Osteoblast (primary cell): ENCODE measurements around the gene NISCH. TPM values are rescaled to one million over a fixed set of nuclear protein-coding genes. Genes with fewer than 3 reads are reported as not detected.

Experiments used
- DNase-seq: peaks from one replicate; pipeline ENCODE4 v3.0.0; 2011; ENCODE audit warnings: low spot score, mixed read lengths; ENCODE audit not compliant: insufficient read length; ENCODE audit errors: missing footprints
- H2AFZ ChIP-seq: 2 replicates; pipeline ENCODE4 v1.6.0; 2011; ENCODE audit warnings: mild to moderate bottlenecking, low read length
- H3K27ac ChIP-seq: 2 replicates; pipeline ENCODE4 v1.5.1; 2011; ENCODE audit warnings: mild to moderate bottlenecking, low read depth, low read length, moderate library complexity
- H3K27me3 ChIP-seq: 2 replicates; pipeline ENCODE4 v1.6.0; 2012; ENCODE audit warnings: mild to moderate bottlenecking, control low read depth, inconsistent platforms, low read length, moderate library complexity; ENCODE audit not compliant: insufficient read depth
- H3K36me3 ChIP-seq: 2 replicates; pipeline ENCODE4 v1.5.1; 2011; ENCODE audit warnings: mild to moderate bottlenecking, low read length, control low read depth, moderate library complexity; ENCODE audit not compliant: insufficient read depth
- H3K4me1 ChIP-seq: 2 replicates; pipeline ENCODE4 v1.5.1; 2011; ENCODE audit warnings: mild to moderate bottlenecking, low read length, control low read depth, moderate library complexity; ENCODE audit not compliant: insufficient read depth
- H3K4me2 ChIP-seq: 2 replicates; pipeline ENCODE4 v1.6.0; 2011; ENCODE audit warnings: mild to moderate bottlenecking, low read length; ENCODE audit not compliant: insufficient read depth
- H3K4me3 ChIP-seq: fragments of 200-600 bp; sonication (generic); 3 replicates; pipeline ENCODE4 v1.5.1; 2012; ENCODE audit warnings: mild to moderate bottlenecking, low read length, inconsistent platforms; ENCODE audit not compliant: insufficient read depth
- H3K79me2 ChIP-seq: 2 replicates; pipeline ENCODE4 v1.6.0; 2012; ENCODE audit warnings: mild to moderate bottlenecking, low read length, control low read depth, inconsistent platforms; ENCODE audit not compliant: insufficient read depth
- H3K9me3 ChIP-seq: 2 replicates; pipeline ENCODE4 v1.5.1; 2011; ENCODE audit warnings: low read depth, low read length, control low read depth
- H4K20me1 ChIP-seq: 2 replicates; pipeline ENCODE4 v1.6.0; 2012; ENCODE audit warnings: mild to moderate bottlenecking, low read length, control low read depth; ENCODE audit not compliant: insufficient read depth
- CTCF ChIP-seq: IDR thresholded peaks from 2 replicates; pipeline ENCODE4 v1.5.1; 2011; ENCODE audit warnings: mild to moderate bottlenecking, low read depth, low read length, moderate library complexity; ENCODE audit errors: extremely low read depth
- total RNA-seq: library from RNA; depleted of rRNA; stranded (reverse); fragments of >200 nt; gene quantifications from 2 replicates; pipeline ENCODE4 v1.2.3, GENCODE V29; 2012

NISCH gene
- total RNA-seq, 1 donor, result 83.2 TPM

DNA sequence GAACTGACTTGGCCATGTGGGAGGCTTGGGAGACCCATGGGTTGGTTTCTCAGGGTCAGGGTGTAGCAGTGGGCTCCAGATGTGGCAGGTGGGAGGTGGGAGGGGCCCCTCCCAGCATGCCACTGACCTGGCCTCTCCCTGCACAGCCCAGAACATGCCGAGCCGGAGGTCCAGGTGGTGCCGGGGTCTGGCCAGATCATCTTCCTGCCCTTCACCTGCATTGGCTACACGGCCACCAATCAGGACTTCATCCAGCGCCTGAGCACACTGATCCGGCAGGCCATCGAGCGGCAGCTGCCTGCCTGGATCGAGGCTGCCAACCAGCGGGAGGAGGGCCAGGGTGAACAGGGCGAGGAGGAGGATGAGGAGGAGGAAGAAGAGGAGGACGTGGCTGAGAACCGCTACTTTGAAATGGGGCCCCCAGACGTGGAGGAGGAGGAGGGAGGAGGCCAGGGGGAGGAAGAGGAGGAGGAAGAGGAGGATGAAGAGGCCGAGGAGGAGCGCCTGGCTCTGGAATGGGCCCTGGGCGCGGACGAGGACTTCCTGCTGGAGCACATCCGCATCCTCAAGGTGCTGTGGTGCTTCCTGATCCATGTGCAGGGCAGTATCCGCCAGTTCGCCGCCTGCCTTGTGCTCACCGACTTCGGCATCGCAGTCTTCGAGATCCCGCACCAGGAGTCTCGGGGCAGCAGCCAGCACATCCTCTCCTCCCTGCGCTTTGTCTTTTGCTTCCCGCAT, 31.8 kb downstream of the NISCH start:
- Histone ChIP-seq H4K20me1 (peaks cover 13% of the 10 kb centered on the region), H3K27ac (no peak overlapping the region), H2AFZ (no peak overlapping the region), H3K4me3 (no peak overlapping the region), H3K36me3 (peaks cover 58% of the 10 kb centered on the region), H3K79me2 (no peaks in the 10 kb centered on the region), H3K9me3 (no peaks in the 10 kb centered on the region), H3K27me3 (no peaks in the 10 kb centered on the region), H3K4me2 (no peak overlapping the region), H3K4me1 (no peaks in the 10 kb centered on the region)
- peak; percentile 49 for DNase-seq
- no peak for TF ChIP-seq CTCF

DNA sequence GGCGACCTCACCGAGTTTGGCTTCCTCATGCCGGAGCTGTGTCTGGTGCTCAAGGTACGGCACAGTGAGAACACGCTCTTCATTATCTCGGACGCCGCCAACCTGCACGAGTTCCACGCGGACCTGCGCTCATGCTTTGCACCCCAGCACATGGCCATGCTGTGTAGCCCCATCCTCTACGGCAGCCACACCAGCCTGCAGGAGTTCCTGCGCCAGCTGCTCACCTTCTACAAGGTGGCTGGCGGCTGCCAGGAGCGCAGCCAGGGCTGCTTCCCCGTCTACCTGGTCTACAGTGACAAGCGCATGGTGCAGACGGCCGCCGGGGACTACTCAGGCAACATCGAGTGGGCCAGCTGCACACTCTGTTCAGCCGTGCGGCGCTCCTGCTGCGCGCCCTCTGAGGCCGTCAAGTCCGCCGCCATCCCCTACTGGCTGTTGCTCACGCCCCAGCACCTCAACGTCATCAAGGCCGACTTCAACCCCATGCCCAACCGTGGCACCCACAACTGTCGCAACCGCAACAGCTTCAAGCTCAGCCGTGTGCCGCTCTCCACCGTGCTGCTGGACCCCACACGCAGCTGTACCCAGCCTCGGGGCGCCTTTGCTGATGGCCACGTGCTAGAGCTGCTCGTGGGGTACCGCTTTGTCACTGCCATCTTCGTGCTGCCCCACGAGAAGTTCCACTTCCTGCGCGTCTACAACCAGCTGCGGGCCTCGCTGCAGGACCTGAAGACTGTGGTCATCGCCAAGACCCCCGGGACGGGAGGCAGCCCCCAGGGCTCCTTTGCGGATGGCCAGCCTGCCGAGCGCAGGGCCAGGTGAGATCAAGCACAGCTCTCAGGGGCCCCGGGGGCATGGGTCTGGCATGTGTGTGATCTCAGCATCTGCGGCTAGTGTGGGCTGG, 32.6 kb downstream of the NISCH start:
- H3K27me3 ChIP-seq, result no peaks in the 10 kb centered on the region
- H3K27ac ChIP-seq, result no peak overlapping the region
- H3K4me3 ChIP-seq, result no peak overlapping the region
- no peaks in the 10 kb centered on the region for H3K4me1 ChIP-seq
- no peaks in the 10 kb centered on the region for H3K9me3 ChIP-seq
- peaks cover 18% of the 10 kb centered on the region for H4K20me1 ChIP-seq
- H3K4me2 ChIP-seq, result no peak overlapping the region
- peak; percentile 58 for DNase-seq
- no peak for TF ChIP-seq CTCF
- H3K36me3 ChIP-seq, result peaks cover 62% of the 10 kb centered on the region
- H3K79me2 ChIP-seq, result no peaks in the 10 kb centered on the region
- H2AFZ ChIP-seq, result no peak overlapping the region

GRCh38 chr3:52488746-52489145, 33.3 kb downstream of the NISCH start:
- Histone ChIP-seq H2AFZ (no peak overlapping the region), H3K4me1 (no peaks in the 10 kb centered on the region), H3K27ac (no peak overlapping the region), H3K36me3 (peaks cover 62% of the 10 kb centered on the region), H3K79me2 (no peaks in the 10 kb centered on the region), H3K4me3 (no peak overlapping the region), H4K20me1 (peaks cover 14% of the 10 kb centered on the region), H3K4me2 (no peak overlapping the region), H3K27me3 (no peaks in the 10 kb centered on the region), H3K9me3 (no peaks in the 10 kb centered on the region)
- DNase-seq, result no peak
- no peak for TF ChIP-seq CTCF

DNA sequence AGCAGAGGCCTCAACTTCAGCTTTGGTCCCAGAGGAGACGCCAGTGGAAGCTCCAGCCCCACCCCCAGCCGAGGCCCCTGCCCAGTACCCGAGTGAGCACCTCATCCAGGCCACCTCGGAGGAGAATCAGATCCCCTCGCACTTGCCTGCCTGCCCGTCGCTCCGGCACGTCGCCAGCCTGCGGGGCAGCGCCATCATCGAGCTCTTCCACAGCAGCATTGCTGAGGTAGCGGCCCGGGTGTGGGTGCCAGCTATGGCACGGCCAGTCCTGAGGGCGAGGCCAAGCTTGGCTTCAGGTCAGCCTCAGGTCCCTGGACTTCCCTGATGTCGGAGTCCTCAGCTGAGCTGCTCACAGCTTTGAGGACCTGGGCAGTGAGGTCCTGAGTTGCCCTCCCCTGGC, 34.0 kb downstream of the NISCH start:
- DNase-seq, result no peak
- Histone ChIP-seq H4K20me1 (peaks cover 14% of the 10 kb centered on the region), H3K36me3 (peaks cover 59% of the 10 kb centered on the region), H2AFZ (no peak overlapping the region), H3K27ac (no peak overlapping the region), H3K79me2 (no peaks in the 10 kb centered on the region), H3K9me3 (no peaks in the 10 kb centered on the region), H3K27me3 (no peaks in the 10 kb centered on the region), H3K4me2 (no peak overlapping the region), H3K4me3 (no peak overlapping the region), H3K4me1 (no peaks in the 10 kb centered on the region)
- no peak for TF ChIP-seq CTCF
